IMR-90 (cell line): ENCODE measurements around the gene LRFN4. TPM values are rescaled to one million over a fixed set of nuclear protein-coding genes. Genes with fewer than 3 reads are reported as not detected.

Experiments
- ATAC-seq: fragments of 200-7000 bp; cut with Tn5 transposase; 2 replicates; pipeline ENCODE4 v1.9.1; 2020; ENCODE audit warnings: low read depth, mild to moderate bottlenecking, moderate library complexity
- BruUV-seq: library from RNA; stranded (reverse); fragments of 400-500 nt; replicated peaks from 2 replicates; lab custom pipeline; 2021; lab: Mats Ljungman, UMichigan
- CTCF ChIA-PET: fragments of 300-600 bp; formaldehyde crosslinking; extraction: SDS; loops from one replicate; lab custom pipeline; 2021; ENCODE audit warnings: antibody characterized with exemption; lab: Yijun Ruan, JAX
- POLR2A ChIA-PET: fragments of 300-600 bp; sonication (Branson Sonifier 250); formaldehyde crosslinking; loops from one replicate; lab custom pipeline; 2022; ENCODE audit warnings: antibody characterized with exemption; ENCODE audit not compliant: unreplicated experiment; lab: Charles Lee
- DNase-seq: peaks from one replicate; pipeline ENCODE4 v3.0.0; 2013
- H2AFZ ChIP-seq: replicated peaks from 2 replicates; pipeline ENCODE3; 2013; ENCODE audit warnings: low read length, mild to moderate bottlenecking; ENCODE audit not compliant: poor library complexity
- H2AK5ac ChIP-seq: 2 replicates; pipeline ENCODE4 v1.6.1; 2013; ENCODE audit warnings: low read depth, low read length, inconsistent platforms
- H2AK9ac ChIP-seq: replicated peaks from 2 replicates; pipeline ENCODE3; 2013; ENCODE audit warnings: mild to moderate bottlenecking, low read depth, low read length, moderate library complexity; ENCODE audit not compliant: poor library complexity
- H2BK120ac ChIP-seq: 2 replicates; pipeline ENCODE4 v1.6.1; 2013; ENCODE audit warnings: low read depth, low read length, inconsistent platforms
- H2BK15ac ChIP-seq: 3 replicates; pipeline ENCODE4 v1.6.1; 2013; ENCODE audit warnings: low read depth, low read length, inconsistent platforms
- H2BK20ac ChIP-seq: 2 replicates; pipeline ENCODE4 v1.6.1; 2013; ENCODE audit warnings: low read depth, mild to moderate bottlenecking, inconsistent platforms, low read length, moderate library complexity
- H2BK5ac ChIP-seq: 2 replicates; pipeline ENCODE4 v1.6.1; 2013; ENCODE audit warnings: mild to moderate bottlenecking, low read depth, low read length, inconsistent platforms; ENCODE audit not compliant: poor library complexity, severe bottlenecking
- H3K14ac ChIP-seq: replicated peaks from 2 replicates; pipeline ENCODE4 v1.6.1; 2013; ENCODE audit warnings: low read depth, low read length, inconsistent platforms
- H3K18ac ChIP-seq: 2 replicates; pipeline ENCODE4 v1.6.1; 2013; ENCODE audit warnings: low read depth, low read length, control low read depth
- H3K23ac ChIP-seq: 2 replicates; pipeline ENCODE4 v1.6.1; 2013; ENCODE audit warnings: low read depth, low read length, inconsistent platforms
- H3K27ac ChIP-seq: 2 replicates; pipeline ENCODE4 v1.5.1; 2013; ENCODE audit warnings: mild to moderate bottlenecking, control low read depth, low read length; ENCODE audit not compliant: insufficient read depth
- H3K27me3 ChIP-seq: 2 replicates; pipeline ENCODE4 v1.6.1; 2013; ENCODE audit warnings: low read length; ENCODE audit not compliant: control insufficient read depth, insufficient read depth
- H3K36me3 ChIP-seq: 2 replicates; pipeline ENCODE4 v1.6.1; 2013; ENCODE audit warnings: low read length, mixed read lengths; ENCODE audit not compliant: control insufficient read depth, insufficient read depth
- H3K4ac ChIP-seq: 2 replicates; pipeline ENCODE4 v1.6.1; 2013; ENCODE audit warnings: low read depth, low read length, inconsistent platforms
- H3K4me1 ChIP-seq: 2 replicates; pipeline ENCODE4 v1.6.1; 2013; ENCODE audit warnings: low read length, mixed read lengths; ENCODE audit not compliant: control insufficient read depth, insufficient read depth
- H3K4me2 ChIP-seq: 2 replicates; pipeline ENCODE4 v1.6.1; 2013; ENCODE audit warnings: low read depth, mild to moderate bottlenecking, control low read depth, low read length, moderate library complexity
- H3K4me3 ChIP-seq: 2 replicates; pipeline ENCODE4 v1.5.1; 2013; ENCODE audit warnings: low read depth, mild to moderate bottlenecking, control low read depth, low read length, moderate library complexity; ENCODE audit not compliant: insufficient read depth
- H3K56ac ChIP-seq: 2 replicates; pipeline ENCODE4 v1.6.1; 2013; ENCODE audit warnings: low read length, inconsistent platforms; ENCODE audit not compliant: insufficient read depth; ENCODE audit errors: extremely low read depth
- H3K79me1 ChIP-seq, 2 experiments: 2 replicates each; pipeline ENCODE4 v1.6.1; 2013; ENCODE audit warnings: low read length in 2 of 2, inconsistent platforms in 1 of 2, low read depth in 1 of 2
- H3K9ac ChIP-seq: 2 replicates; pipeline ENCODE4 v1.6.1; 2013; ENCODE audit warnings: low read depth, low read length, control low read depth
- H3K9me1 ChIP-seq: 2 replicates; pipeline ENCODE4 v1.6.1; 2013; ENCODE audit warnings: low read length, inconsistent platforms; ENCODE audit not compliant: insufficient read depth
- H3K9me3 ChIP-seq: 2 replicates; pipeline ENCODE4 v1.6.1; 2013; ENCODE audit warnings: low read length; ENCODE audit not compliant: control insufficient read depth, insufficient read depth
- H4K20me1 ChIP-seq: 2 replicates; pipeline ENCODE4 v1.6.1; 2013; ENCODE audit warnings: low read length, inconsistent platforms; ENCODE audit not compliant: insufficient read depth
- H4K5ac ChIP-seq: 2 replicates; pipeline ENCODE4 v1.6.1; 2013; ENCODE audit warnings: mild to moderate bottlenecking, low read depth, low read length, control low read depth
- H4K8ac ChIP-seq, 2 experiments: 2 replicates each; pipeline ENCODE4 v1.6.1; 2013; ENCODE audit warnings: low read depth in 2 of 2, low read length in 2 of 2, control low read depth in 1 of 2, inconsistent platforms in 1 of 2
- H4K91ac ChIP-seq: 2 replicates; pipeline ENCODE4 v1.6.1; 2013; ENCODE audit warnings: low read depth, low read length, inconsistent platforms; ENCODE audit not compliant: insufficient read depth
- BHLHE40 ChIP-seq: fragments of 150-350 bp; IDR thresholded peaks from 2 replicates; pipeline ENCODE4 v1.6.1; 2016; ENCODE audit warnings: mild to moderate bottlenecking, low read depth, low read length
- CEBPB ChIP-seq: IDR thresholded peaks from 2 replicates; pipeline ENCODE4 v1.6.1; 2012; ENCODE audit warnings: low read depth, low read length, improper control_type of control experiment
- CHD1 ChIP-seq: IDR thresholded peaks from 2 replicates; pipeline ENCODE4 v1.6.1; 2012; ENCODE audit warnings: low read depth, low read length, improper control_type of control experiment
- ELK1 ChIP-seq: fragments of 150-350 bp; IDR thresholded peaks from 2 replicates; pipeline ENCODE4 v1.6.1; 2016; ENCODE audit warnings: low read depth, mild to moderate bottlenecking, low read length, moderate library complexity, borderline replicate concordance
- FOS ChIP-seq: fragments of 150-350 bp; IDR thresholded peaks from 2 replicates; pipeline ENCODE4 v1.6.1; 2016; ENCODE audit warnings: low read depth, low read length
- MAFK ChIP-seq: IDR thresholded peaks from 2 replicates; pipeline ENCODE4 v1.6.1; 2012; ENCODE audit warnings: low read depth, low read length, improper control_type of control experiment
- MAZ ChIP-seq: IDR thresholded peaks from 2 replicates; pipeline ENCODE4 v1.6.1; 2012; ENCODE audit warnings: low read depth, mild to moderate bottlenecking, low read length, improper control_type of control experiment, moderate library complexity, borderline replicate concordance
- MXI1 ChIP-seq: IDR thresholded peaks from 2 replicates; pipeline ENCODE4 v1.6.1; 2012; ENCODE audit warnings: low read depth, mild to moderate bottlenecking, low read length, moderate library complexity, borderline replicate concordance
- NFE2L2 ChIP-seq: fragments of 150-350 bp; IDR thresholded peaks from 2 replicates; pipeline ENCODE4 v1.6.1; 2016; ENCODE audit warnings: low read depth, mild to moderate bottlenecking, low read length
- POLR2A ChIP-seq: IDR thresholded peaks from 2 replicates; pipeline ENCODE4 v1.6.1; 2012; ENCODE audit warnings: mild to moderate bottlenecking, low read depth, low read length
- RAD21 ChIP-seq: IDR thresholded peaks from 2 replicates; pipeline ENCODE4 v1.6.1; 2012; ENCODE audit warnings: low read length, improper control_type of control experiment
- RCOR1 ChIP-seq: IDR thresholded peaks from 2 replicates; pipeline ENCODE4 v1.6.1; 2012; ENCODE audit warnings: mild to moderate bottlenecking, low read length, improper control_type of control experiment; ENCODE audit not compliant: insufficient replicate concordance
- RFX5 ChIP-seq: IDR thresholded peaks from 2 replicates; pipeline ENCODE4 v1.8.0; 2012; ENCODE audit warnings: low read depth, mild to moderate bottlenecking, low read length, moderate library complexity
- SMC3 ChIP-seq: fragments of 150-350 bp; IDR thresholded peaks from 2 replicates; pipeline ENCODE4 v1.6.1; 2016; ENCODE audit warnings: low read depth, mild to moderate bottlenecking, antibody characterized with exemption, low read length, moderate library complexity
- USF2 ChIP-seq: fragments of 150-350 bp; IDR thresholded peaks from 2 replicates; pipeline ENCODE4 v1.6.1; 2017; ENCODE audit warnings: mild to moderate bottlenecking, antibody characterized with exemption, low read length, low read depth
- WGBS, 2 experiments: methylation state at CpG; one replicate each; pipeline versions ENCODE4 v1.1.5 to v1.1.7; 2013; ENCODE audit warnings: missing lambda C conversion rate in 2 of 2; ENCODE audit not compliant: insufficient read length in 1 of 2; ENCODE audit errors: extremely low coverage in 2 of 2; 5-methylcytosine and 5-hydroxymethylcytosine counted together
- dilution Hi-C: fragments of 300-500 bp; cut with HindIII; formaldehyde crosslinking; loops from one replicate; pipeline ENCODE4 v1.14.3; 2018; ENCODE audit warnings: low sequenced_read_pairs; ENCODE audit not compliant: unreplicated experiment
- in situ Hi-C: fragments of 300-500 bp; cut with MboI; formaldehyde crosslinking; loops from 3 replicates; pipeline ENCODE4 v1.14.3; 2019; ENCODE audit warnings: low sequenced_read_pairs, inconsistent platforms, mixed read lengths
- intact Hi-C: fragments of 100-400 bp; cut with micrococcal nuclease; formaldehyde crosslinking; loops from 2 replicates; pipeline ENCODE4 v1.10.0; 2022
- polyA plus RNA-seq, 3 experiments: library from polyadenylated mRNA; depleted of rRNA; stranded (reverse); fragments of >200 nt; gene quantifications; 2 replicates each; pipeline ENCODE4 v1.2.3, GENCODE V29; 2012; ENCODE audit warnings: low replicate concordance in 1 of 3
- total RNA-seq: library from RNA; depleted of rRNA; stranded (reverse); fragments of >200 nt; gene quantifications from 2 replicates; pipeline ENCODE4 v1.2.3, GENCODE V29; 2012

The LRFN4 gene
- total and polyA plus RNA-seq, 2 of the 4 experiments (the other 2 are of a cell fraction), result 6.1 to 18.9 TPM

DNA sequence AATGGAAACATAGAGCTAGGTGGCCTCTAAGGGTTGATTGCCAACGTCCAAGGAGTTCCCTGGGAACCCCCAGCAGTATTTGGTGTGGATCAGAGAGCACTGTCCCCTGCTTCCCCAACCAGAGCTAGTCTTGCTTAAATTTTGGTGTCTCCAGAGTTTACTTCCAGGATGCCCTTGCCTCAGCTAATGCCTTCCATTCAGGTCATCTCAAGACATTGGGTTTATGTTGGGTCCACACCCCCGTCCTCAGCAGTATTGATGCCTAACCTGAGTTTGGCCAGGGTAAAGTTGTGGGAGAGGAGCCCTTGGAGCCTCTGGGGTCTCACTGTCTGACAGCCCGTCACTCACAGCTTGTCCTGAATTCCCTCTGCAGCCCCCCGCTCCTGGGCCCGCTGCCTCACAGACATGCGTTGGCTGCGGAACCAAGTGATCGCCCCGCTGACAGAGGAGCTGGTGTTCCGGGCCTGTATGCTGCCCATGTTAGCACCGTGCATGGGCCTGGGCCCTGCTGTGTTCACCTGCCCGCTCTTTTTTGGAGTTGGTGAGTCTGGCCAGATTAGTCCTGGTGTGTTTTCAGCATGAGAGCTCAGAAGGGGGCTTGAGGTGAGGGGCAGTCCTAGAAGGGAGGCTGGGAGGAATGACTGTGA is 12.2 kb upstream of the LRFN4 start:
- no peak overlapping the region for H3K56ac ChIP-seq
- H3K23ac ChIP-seq, result peak overlapping the region; percentile 35; the same call in 1 of the 2 replicates
- no peaks in the 10 kb centered on the region for H3K9me3 ChIP-seq
- no peak overlapping the region for H2BK20ac ChIP-seq
- no peak for DNase-seq
- H3K14ac ChIP-seq, result no peak overlapping the region
- H2BK15ac ChIP-seq, result no peak overlapping the region
- ChIA-PET POLR2A (no interaction called here), CTCF (interaction anchor here (0.7 kb wide), 1 partner anchor 132 kb away, joined by 3 read pairs; no protein-coding TSS in a partner anchor)
- no peak overlapping the region for H4K91ac ChIP-seq
- H2BK120ac ChIP-seq, result no peak overlapping the region
- 95% methylated on average over 4 of the region's 12 CpGs; no CpG with 5 or more reads in 1 of the 2 experiments for WGBS, 2 experiments
- in situ Hi-C loops, result no loop called here
- H4K20me1 ChIP-seq, result peaks cover 17% of the 10 kb centered on the region; the same call in 1 of the 2 replicates
- no peak overlapping the region for H2BK5ac ChIP-seq
- ATAC-seq, result no peak
- no TSS peak for BruUV-seq
- H2AFZ ChIP-seq, result no peak overlapping the region
- no peak overlapping the region for H3K4ac ChIP-seq
- peak overlapping the region; percentile 91 for H3K9ac ChIP-seq
- H3K27ac ChIP-seq, result peak overlapping the region; percentile 83; the same call in 1 of the 2 replicates
- peak overlapping the region; percentile 81; the same call in 1 of the 2 replicates for H3K4me3 ChIP-seq
- peaks cover 43% of the 10 kb centered on the region for H3K36me3 ChIP-seq
- no peaks in the 10 kb centered on the region; the same call in 1 of the 2 replicates for H3K9me1 ChIP-seq
- peak overlapping the region; percentile 88 for H3K4me2 ChIP-seq
- dilution Hi-C loops, result no loop called here
- no peak overlapping the region for H2AK5ac ChIP-seq
- no peaks in the 10 kb centered on the region for H3K27me3 ChIP-seq
- no peak overlapping the region for H3K18ac ChIP-seq
- intact Hi-C loops, result loop anchor here (5.0 kb wide), 2 partner anchors 128 to 188 kb away; no protein-coding TSS in a partner anchor
- H3K4me1 ChIP-seq, result peaks cover 6% of the 10 kb centered on the region
- H4K5ac ChIP-seq, result no peak overlapping the region
- H3K79me1 ChIP-seq, result peaks cover 32 to 60% of the 10 kb centered on the region in 2 experiments
- no peak overlapping the region for H2AK9ac ChIP-seq
- H4K8ac ChIP-seq, result no peak overlapping the region
- TF ChIP-seq MXI1 (no peak), FOS (no peak), RFX5 (no peak), ELK1 (no peak), CHD1 (no peak), BHLHE40 (no peak), RCOR1 (no peak), RAD21 (no peak), CEBPB (no peak), USF2 (no peak), NFE2L2 (no peak), SMC3 (no peak), POLR2A (no peak), MAFK (no peak), MAZ (no peak)
